Activated naive CD4-positive, alpha-beta T cell treated with anti-CD3 and anti-CD28 coated beads, Interleukin-2, amount 50 U/mL, for 24 hours (primary cell): ENCODE data around the gene MPPED2.

Source experiments
- H3K27ac Mint-ChIP-seq: one replicate; pipeline ENCODE4 v1.8.0; 2021; ENCODE audit warnings: mild to moderate bottlenecking, mixed read lengths
- H3K27me3 Mint-ChIP-seq: one replicate; pipeline ENCODE4 v1.8.0; 2021; ENCODE audit warnings: mixed read lengths
- H3K36me3 Mint-ChIP-seq: one replicate; pipeline ENCODE4 v1.8.0; 2021; ENCODE audit warnings: mixed read lengths
- H3K4me1 Mint-ChIP-seq: one replicate; pipeline ENCODE4 v1.8.0; 2021; ENCODE audit warnings: mixed read lengths
- H3K4me3 Mint-ChIP-seq: one replicate; pipeline ENCODE4 v1.8.0; 2021; ENCODE audit warnings: mild to moderate bottlenecking, mixed read lengths
- H3K9me3 Mint-ChIP-seq: one replicate; pipeline ENCODE4 v1.8.0; 2021; ENCODE audit warnings: mixed read lengths

The MPPED2 gene

GRCh38 chr11:30487200-30487898 lies 98.8 kb downstream of the MPPED2 start:
- peaks cover 2% of the 10 kb centered on the region for H3K27me3 Mint-ChIP-seq
- no peak overlapping the region for H3K27ac Mint-ChIP-seq
- H3K9me3 Mint-ChIP-seq: no peaks in the 10 kb centered on the region
- no peaks in the 10 kb centered on the region for H3K4me1 Mint-ChIP-seq
- H3K4me3 Mint-ChIP-seq: no peak overlapping the region
- H3K36me3 Mint-ChIP-seq: no peaks in the 10 kb centered on the region

- Mint-ChIP-seq H3K36me3 (no peaks in the 10 kb centered on the region), H3K4me3 (no peak overlapping the region), H3K4me1 (no peaks in the 10 kb centered on the region), H3K9me3 (no peaks in the 10 kb centered on the region), H3K27me3 (peaks cover 2% of the 10 kb centered on the region), H3K27ac (peak overlapping the region; percentile 4)
Measured at GRCh38 chr11:30485756-30486155, 100.4 kb downstream of the MPPED2 start.

GRCh38 chr11:30485222-30485621 lies 100.9 kb downstream of the MPPED2 start:
- Mint-ChIP-seq H3K9me3 (no peaks in the 10 kb centered on the region), H3K4me3 (no peak overlapping the region), H3K4me1 (no peaks in the 10 kb centered on the region), H3K27ac (no peak overlapping the region), H3K36me3 (no peaks in the 10 kb centered on the region), H3K27me3 (peaks cover 2% of the 10 kb centered on the region)

- Mint-ChIP-seq H3K4me3 (no peak overlapping the region), H3K9me3 (no peaks in the 10 kb centered on the region), H3K27ac (no peak overlapping the region), H3K4me1 (no peaks in the 10 kb centered on the region), H3K36me3 (no peaks in the 10 kb centered on the region), H3K27me3 (peaks cover 2% of the 10 kb centered on the region)
Measured at GRCh38 chr11:30483056-30483455, 103.1 kb downstream of the MPPED2 start.

- H3K27ac Mint-ChIP-seq: no peak overlapping the region
- no peaks in the 10 kb centered on the region for H3K4me1 Mint-ChIP-seq
- peaks cover 5% of the 10 kb centered on the region for H3K27me3 Mint-ChIP-seq
- no peaks in the 10 kb centered on the region for H3K36me3 Mint-ChIP-seq
- H3K9me3 Mint-ChIP-seq: no peaks in the 10 kb centered on the region
- no peak overlapping the region for H3K4me3 Mint-ChIP-seq
Measured at GRCh38 chr11:30481796-30482195, 104.4 kb downstream of the MPPED2 start.

GRCh38 chr11:30481330-30481729 lies 104.8 kb downstream of the MPPED2 start:
- no peaks in the 10 kb centered on the region for H3K4me1 Mint-ChIP-seq
- no peak overlapping the region for H3K4me3 Mint-ChIP-seq
- H3K27ac Mint-ChIP-seq: no peak overlapping the region
- no peaks in the 10 kb centered on the region for H3K9me3 Mint-ChIP-seq
- H3K36me3 Mint-ChIP-seq: no peaks in the 10 kb centered on the region
- peaks cover 3% of the 10 kb centered on the region for H3K27me3 Mint-ChIP-seq

- Mint-ChIP-seq H3K27me3 (peaks cover 3% of the 10 kb centered on the region), H3K4me1 (no peaks in the 10 kb centered on the region), H3K9me3 (no peaks in the 10 kb centered on the region), H3K27ac (no peak overlapping the region), H3K36me3 (no peaks in the 10 kb centered on the region), H3K4me3 (no peak overlapping the region)
Measured at GRCh38 chr11:30479899-30480298, 106.3 kb downstream of the MPPED2 start.

- no peaks in the 10 kb centered on the region for H3K9me3 Mint-ChIP-seq
- no peak overlapping the region for H3K4me3 Mint-ChIP-seq
- H3K27me3 Mint-ChIP-seq: peaks cover 3% of the 10 kb centered on the region
- no peaks in the 10 kb centered on the region for H3K36me3 Mint-ChIP-seq
- H3K4me1 Mint-ChIP-seq: no peaks in the 10 kb centered on the region
- H3K27ac Mint-ChIP-seq: no peak overlapping the region
Measured at GRCh38 chr11:30478923-30479322, 107.2 kb downstream of the MPPED2 start.

- peaks cover 3% of the 10 kb centered on the region for H3K27me3 Mint-ChIP-seq
- H3K9me3 Mint-ChIP-seq: no peaks in the 10 kb centered on the region
- no peak overlapping the region for H3K4me3 Mint-ChIP-seq
- H3K36me3 Mint-ChIP-seq: no peaks in the 10 kb centered on the region
- H3K4me1 Mint-ChIP-seq: no peaks in the 10 kb centered on the region
- H3K27ac Mint-ChIP-seq: no peak overlapping the region
Measured at GRCh38 chr11:30477061-30477460, 109.1 kb downstream of the MPPED2 start.

GRCh38 chr11:30474151-30474954 lies 111.8 kb downstream of the MPPED2 start:
- H3K4me3 Mint-ChIP-seq: no peak overlapping the region
- no peaks in the 10 kb centered on the region for H3K4me1 Mint-ChIP-seq
- H3K36me3 Mint-ChIP-seq: no peaks in the 10 kb centered on the region
- H3K9me3 Mint-ChIP-seq: no peaks in the 10 kb centered on the region
- H3K27me3 Mint-ChIP-seq: peaks cover 3% of the 10 kb centered on the region
- no peak overlapping the region for H3K27ac Mint-ChIP-seq

GRCh38 chr11:30471244-30471643 lies 114.9 kb downstream of the MPPED2 start:
- Mint-ChIP-seq H3K9me3 (no peaks in the 10 kb centered on the region), H3K4me1 (no peaks in the 10 kb centered on the region), H3K27me3 (peaks cover 2% of the 10 kb centered on the region)

GRCh38 chr11:30468881-30469280 lies 117.3 kb downstream of the MPPED2 start:
- H3K27me3 Mint-ChIP-seq: peaks cover 2% of the 10 kb centered on the region
- no peaks in the 10 kb centered on the region for H3K4me1 Mint-ChIP-seq
- no peak overlapping the region for H3K27ac Mint-ChIP-seq
- H3K36me3 Mint-ChIP-seq: no peaks in the 10 kb centered on the region
- H3K9me3 Mint-ChIP-seq: no peaks in the 10 kb centered on the region
- no peak overlapping the region for H3K4me3 Mint-ChIP-seq

More at GRCh38 chr11:30471244-30471643, 114.9 kb downstream of the MPPED2 start:
- no peak overlapping the region for H3K4me3 Mint-ChIP-seq
- no peak overlapping the region for H3K27ac Mint-ChIP-seq
- no peaks in the 10 kb centered on the region for H3K36me3 Mint-ChIP-seq

- Mint-ChIP-seq H3K27ac (no peak overlapping the region), H3K27me3 (peaks cover 2% of the 10 kb centered on the region), H3K4me1 (no peaks in the 10 kb centered on the region), H3K9me3 (no peaks in the 10 kb centered on the region), H3K36me3 (no peaks in the 10 kb centered on the region), H3K4me3 (no peak overlapping the region)
Measured at GRCh38 chr11:30467176-30467575, 119.0 kb downstream of the MPPED2 start.

GRCh38 chr11:30465623-30466022 lies 120.5 kb downstream of the MPPED2 start:
- H3K27ac Mint-ChIP-seq: no peak overlapping the region

GRCh38 chr11:30465192-30465591 lies 121.0 kb downstream of the MPPED2 start:
- no peak overlapping the region for H3K27ac Mint-ChIP-seq

More at GRCh38 chr11:30465623-30466022, 120.5 kb downstream of the MPPED2 start:
- Mint-ChIP-seq H3K9me3 (no peaks in the 10 kb centered on the region), H3K27me3 (peaks cover 2% of the 10 kb centered on the region), H3K4me3 (no peak overlapping the region), H3K4me1 (no peaks in the 10 kb centered on the region), H3K36me3 (no peaks in the 10 kb centered on the region)

GRCh38 chr11:30463266-30463665 lies 122.9 kb downstream of the MPPED2 start:
- H3K4me1 Mint-ChIP-seq: no peaks in the 10 kb centered on the region
- no peaks in the 10 kb centered on the region for H3K9me3 Mint-ChIP-seq
- no peaks in the 10 kb centered on the region for H3K36me3 Mint-ChIP-seq
- H3K4me3 Mint-ChIP-seq: no peak overlapping the region
- no peak overlapping the region for H3K27ac Mint-ChIP-seq
- peaks cover 2% of the 10 kb centered on the region for H3K27me3 Mint-ChIP-seq

More at GRCh38 chr11:30465192-30465591, 121.0 kb downstream of the MPPED2 start:
- no peak overlapping the region for H3K4me3 Mint-ChIP-seq
- H3K36me3 Mint-ChIP-seq: no peaks in the 10 kb centered on the region
- no peaks in the 10 kb centered on the region for H3K9me3 Mint-ChIP-seq
- peaks cover 2% of the 10 kb centered on the region for H3K27me3 Mint-ChIP-seq
- no peaks in the 10 kb centered on the region for H3K4me1 Mint-ChIP-seq
